HCT116 (cell line): ENCODE results near the gene UNC50.

Experiments
- CTCF ChIP-seq, 3 experiments: fragments of 200-600 bp in 1 of 3; sonication (generic) in 1 of 3; IDR thresholded peaks in 2 of 3; conservative IDR thresholded peaks in 1 of 3; 2 replicates each; pipeline ENCODE4 v1.5.1; 2012 to 2017; ENCODE audit warnings: low read depth in 2 of 3, low read length in 2 of 3, antibody characterized with exemption in 1 of 3, borderline replicate concordance in 1 of 3, control low read depth in 1 of 3, mild to moderate bottlenecking in 1 of 3, mixed read lengths in 1 of 3, mixed run types in 1 of 3, moderate library complexity in 1 of 3; ENCODE audit not compliant: insufficient read depth in 1 of 3
- EZH2 ChIP-seq: fragments of 200-600 bp; sonication (generic); IDR thresholded peaks from 2 replicates; pipeline ENCODE4 v1.6.1; 2017; ENCODE audit warnings: antibody characterized with exemption, mixed run types
- EZH2phosphoT487 ChIP-seq: fragments of 200-600 bp; IDR thresholded peaks from 2 replicates; pipeline ENCODE4 v1.6.1; 2018; ENCODE audit warnings: antibody characterized with exemption, borderline replicate concordance
- FOSL1 ChIP-seq: IDR thresholded peaks from 2 replicates; pipeline ENCODE4 v1.6.1; 2012; ENCODE audit warnings: low read depth
- POLR2AphosphoS5 ChIP-seq: IDR thresholded peaks from 2 replicates; pipeline ENCODE4 v1.6.1; 2011; ENCODE audit warnings: mild to moderate bottlenecking, low read depth, low read length, moderate library complexity
- REST ChIP-seq: IDR thresholded peaks from 2 replicates; pipeline ENCODE4 v1.6.1; 2012; ENCODE audit warnings: low read depth
- SP1 ChIP-seq: IDR thresholded peaks from 2 replicates; pipeline ENCODE4 v1.6.1; 2012; ENCODE audit warnings: low read depth
- YY1 ChIP-seq: IDR thresholded peaks from 2 replicates; pipeline ENCODE4 v1.6.1; 2011; ENCODE audit warnings: low read length, low read depth, moderate library complexity, mild to moderate bottlenecking; ENCODE audit not compliant: insufficient replicate concordance; ENCODE audit errors: extremely low read depth
- ZBTB33 ChIP-seq: IDR thresholded peaks from 2 replicates; pipeline ENCODE4 v1.6.1; 2011; ENCODE audit warnings: mild to moderate bottlenecking, low read length, moderate library complexity; ENCODE audit not compliant: insufficient replicate concordance; ENCODE audit errors: extremely low read depth

GRCh38 chr2:98579926-98580325, 28.5 kb upstream of the UNC50 start:
- TF ChIP-seq REST (no peak), ZBTB33 (no peak), CTCF (IDR thresholded peaks at IDR 0.05 in 2 of 3, conservative IDR thresholded peaks at IDR 0.05 in 1 of 3; ENCODE audit: borderline replicate concordance in 1 of 3, insufficient read depth in 1 of 3, low read depth in 2 of 3, low read length in 2 of 3) (no peak), POLR2AphosphoS5 (no peak), EZH2 (no peak), YY1 (no peak), FOSL1 (no peak), SP1 (no peak), EZH2phosphoT487 (no peak)
